Esophagus muscularis mucosa (tissue), 4 donors: Measurements from ENCODE around the gene DCTN3. TPM values are rescaled to one million over a fixed set of nuclear protein-coding genes. Genes with fewer than 3 reads are reported as not detected.

Source experiments
- DNase-seq: peaks from one replicate; pipeline ENCODE4 v3.0.0-alpha.2; 2017; ENCODE audit errors: extremely low spot score
- H3K27ac ChIP-seq, 4 donors: fragments of 200-600 bp; sonication (generic); replicated peaks in 1 of 4; 1 replicate in 3 of 4; 2 replicates in 1 of 4; pipeline ENCODE4 v1.5.1; 2016 to 2019; ENCODE audit warnings: mild to moderate bottlenecking in 1 of 4
- H3K27me3 ChIP-seq, 4 donors: fragments of 200-600 bp; sonication (generic); one replicate each; pipeline versions ENCODE4 v1.5.1 to v1.6.0; 2016 to 2019
- H3K36me3 ChIP-seq, 4 donors: fragments of 200-600 bp; sonication (generic); one replicate each; pipeline ENCODE4 v1.5.1; 2016 to 2019
- H3K4me1 ChIP-seq, 4 donors: fragments of 200-600 bp; sonication (generic); one replicate each; pipeline ENCODE4 v1.5.1; 2016 to 2019
- H3K4me3 ChIP-seq, 4 donors: fragments of 200-600 bp; sonication (generic); 1 replicate in 2 of 4; 2 replicates in 2 of 4; pipeline ENCODE4 v1.5.1; 2016 to 2019; ENCODE audit warnings: mild to moderate bottlenecking in 4 of 4, moderate library complexity in 1 of 4
- H3K9me3 ChIP-seq, 4 donors: fragments of 200-600 bp; sonication (generic); 1 replicate in 3 of 4; 2 replicates in 1 of 4; pipeline ENCODE4 v1.5.1; 2016 to 2019
- CTCF ChIP-seq, 3 experiments: fragments of 200-600 bp in 2 of 3; fragments of 450-650 bp in 1 of 3; sonication (generic) in 2 of 3; IDR thresholded peaks; one replicate each; pipeline ENCODE4 v1.5.1; 2017 to 2019; ENCODE audit warnings: antibody characterized with exemption in 3 of 3, mild to moderate bottlenecking in 2 of 3, moderate library complexity in 1 of 3
- EP300 ChIP-seq: sonication (generic); formaldehyde crosslinking; IDR thresholded peaks from one replicate; pipeline ENCODE4 v1.6.1; 2017; ENCODE audit warnings: antibody characterized with exemption
- POLR2A ChIP-seq: fragments of 450-650 bp; IDR thresholded peaks from one replicate; pipeline ENCODE4 v1.6.1; 2017; ENCODE audit warnings: antibody characterized with exemption, moderate library complexity, mild to moderate bottlenecking, low read depth
- POLR2AphosphoS5 ChIP-seq, 2 donors: sonication (generic); formaldehyde crosslinking; IDR thresholded peaks; one replicate each; pipeline ENCODE4 v1.6.1; 2017; ENCODE audit warnings: antibody characterized with exemption in 2 of 2
- WGBS: methylation state at CpG from one replicate; pipeline ENCODE4 v1.1.5; 2018; 5-methylcytosine and 5-hydroxymethylcytosine counted together
- intact Hi-C: fragments of 100-400 bp; cut with DNase I; formaldehyde crosslinking; loops from one replicate; pipeline ENCODE4 v1.15.1; 2023
- total RNA-seq, 4 donors: library from RNA; depleted of rRNA; stranded (reverse); fragments of >200 nt; gene quantifications; one replicate each; pipeline versions ENCODE4 v1.1.0 to v1.2.1, GENCODE V29; 2016

DCTN3 gene
- total RNA-seq, 4 donors from 2014 or later: 104 to 129 (median 113) TPM

GRCh38 chr9:34663303-34663605 is 43.0 kb upstream of the DCTN3 start:
- intact Hi-C loops: no loop called here
- TF ChIP-seq CTCF (IDR thresholded peaks at IDR 0.05) (no peak), POLR2A (no peak), POLR2AphosphoS5 (IDR thresholded peaks at IDR 0.05) (no peak), EP300 (no peak)

GRCh38 chr9:34662526-34663302 is 42.4 kb upstream of the DCTN3 start, which contains the start of gene CCL27:
TSS of gene CCL27 (minus strand) at chr9:34662657. CDS start at chr9:34662633, 24 bp downstream.
- H3K27ac ChIP-seq: peak within 1 kb of the TSS in 2 of 4 donors; percentile 8 to 98
- no peaks in the 10 kb centered on the region for H3K9me3 ChIP-seq
- intact Hi-C loops: no loop called here
- no peaks in the 10 kb centered on the region for H3K27me3 ChIP-seq
- DNase-seq: no peak
- H3K36me3 ChIP-seq: peaks cover 18 to 41% (median 32%) of the 10 kb centered on the region in 4 donors
- 96% methylated on average over 4 of the region's 4 CpGs for WGBS
- no peak within 1 kb of the TSS for H3K4me3 ChIP-seq
- peaks cover 21 to 37% (median 30%) of the 10 kb centered on the region in 4 donors for H3K4me1 ChIP-seq
- TF ChIP-seq CTCF (IDR thresholded peaks at IDR 0.05) (no peak), POLR2A (no peak), POLR2AphosphoS5 (IDR thresholded peaks at IDR 0.05) (no peak), EP300 (no peak)

More at GRCh38 chr9:34663303-34663605, 43.0 kb upstream of the DCTN3 start:
- Histone ChIP-seq H3K27me3 (no peaks in the 10 kb centered on the region), H3K36me3 (peaks cover 18 to 38% (median 36%) of the 10 kb centered on the region in 4 donors), H3K4me1 (peaks cover 21 to 38% (median 30%) of the 10 kb centered on the region in 4 donors), H3K9me3 (no peaks in the 10 kb centered on the region), H3K27ac (peak overlapping the region in 2 of 4 donors; percentile 8 to 98), H3K4me3 (no peak overlapping the region)
- no peak for DNase-seq

- H3K9me3 ChIP-seq: no peaks in the 10 kb centered on the region
- no peak for DNase-seq
- H3K4me1 ChIP-seq: peaks cover 16 to 31% (median 20%) of the 10 kb centered on the region in 4 donors
- H3K27me3 ChIP-seq: no peaks in the 10 kb centered on the region
- TF ChIP-seq POLR2A (no peak), CTCF (IDR thresholded peaks at IDR 0.05) (no peak), EP300 (no peak), POLR2AphosphoS5 (IDR thresholded peaks at IDR 0.05) (no peak)
- H3K4me3 ChIP-seq: no peak overlapping the region
- 97% methylated on average over 6 of the region's 8 CpGs for WGBS
- intact Hi-C loops: loop anchor here (10.0 kb wide), 1 partner anchor 65 kb away; no protein-coding TSS in a partner anchor
- peaks cover 18 to 45% (median 37%) of the 10 kb centered on the region in 4 donors for H3K36me3 ChIP-seq
- no peak overlapping the region for H3K27ac ChIP-seq
Measured at GRCh38 chr9:34659592-34660253, 39.4 kb upstream of the DCTN3 start.

GRCh38 chr9:34658461-34658860 is 38.2 kb upstream of the DCTN3 start:
- Histone ChIP-seq H3K36me3 (peaks cover 18 to 45% (median 36%) of the 10 kb centered on the region in 4 donors), H3K4me3 (no peak overlapping the region), H3K27me3 (no peaks in the 10 kb centered on the region), H3K4me1 (peaks cover 21 to 31% (median 23%) of the 10 kb centered on the region in 4 donors), H3K9me3 (no peaks in the 10 kb centered on the region), H3K27ac (no peak overlapping the region)
- 90% methylated on average over 14 of the region's 14 CpGs for WGBS
- intact Hi-C loops: loop anchor here (10.0 kb wide), 1 partner anchor 64 kb away; no protein-coding TSS in a partner anchor
- no peak for TF ChIP-seq POLR2A
- TF ChIP-seq CTCF (IDR thresholded peaks at IDR 0.05): no peak
- TF ChIP-seq POLR2AphosphoS5 (IDR thresholded peaks at IDR 0.05): no peak
- TF ChIP-seq EP300: no peak
- DNase-seq: no peak
